Measurements from ENCODE around the gene S100A11. TPM values are rescaled to one million over a fixed set of nuclear protein-coding genes. Genes with fewer than 3 reads are reported as not detected.
A peak's percentile ranks its signal among the peaks of the same experiment; 100 is the strongest.

S100A11 gene
- total RNA-seq, 5 donors from 2014 or later (not counting 1 experiment from before 2014, with no cell fraction given) = 37.3 to 254 (median 195) TPM

- peak overlapping the region; percentile 85 for H3K27ac ChIP-seq (ENCODE audit: low read length)
- ATAC-seq (replicated peaks in 1 of 4) (peak; percentile 36 to 47 (median 44)), DNase-seq (peak in 25 of 35 experiments; percentile 6 to 52 (median 25))
- peaks cover 3% of the 10 kb centered on the region for H3K36me3 Mint-ChIP-seq
- peak overlapping the region; percentile 96 to 97 for H3K27ac Mint-ChIP-seq
- ChIA-PET POLR2A (no interaction called here), CTCF (interaction anchor here in 1 of 2 donors (1.1 to 1.3 kb wide), 2 partner anchors 10 to 60 kb away, joined by 3 read pairs; no protein-coding TSS in a partner anchor)
- 0% methylated on average over 49 of the region's 50 CpGs for WGBS (ENCODE audit: insufficient coverage)
- H3K27me3 Mint-ChIP-seq = no peaks in the 10 kb centered on the region
- H3K4me1 Mint-ChIP-seq = peaks cover 52 to 61% (median 54%) of the 10 kb centered on the region in 3 donors
- H3K4me3 ChIP-seq (ENCODE audit: control insufficient read depth in 1 of 2, extremely low read depth in 1 of 2, low read length in 1 of 2) = peak overlapping the region; percentile 61 to 92
- peaks cover 12 to 43% of the 10 kb centered on the region in 2 experiments for H3K4me1 ChIP-seq (ENCODE audit: control insufficient read depth in 1 of 2, extremely low read depth in 1 of 2, insufficient read depth in 2 of 2, low read length in 2 of 2)
- peak overlapping the region; percentile 93 to 97 (median 96) for H3K4me3 Mint-ChIP-seq
- no peaks in the 10 kb centered on the region for H3K9me3 Mint-ChIP-seq
- no peaks in the 10 kb centered on the region for H3K27me3 ChIP-seq (replicated peaks in 1 of 2; ENCODE audit: control insufficient read depth in 2 of 2, extremely low read depth in 1 of 2, insufficient read depth in 2 of 2, low read length in 1 of 2)
- H3K36me3 ChIP-seq (ENCODE audit: control insufficient read depth in 2 of 2, extremely low read depth in 1 of 2, insufficient read depth in 1 of 2, low read length in 1 of 2) = peaks cover 0 to 6% of the 10 kb centered on the region in 2 donors
- no peaks in the 10 kb centered on the region for H3K9me3 ChIP-seq
Observed at GRCh38 chr1:151993084-151993733, 43.6 kb downstream of the S100A11 start.

- Histone ChIP-seq H3K27me3 (replicated peaks in 1 of 2; ENCODE audit: control insufficient read depth in 2 of 2, extremely low read depth in 1 of 2, insufficient read depth in 2 of 2, low read length in 1 of 2) (no peaks in the 10 kb centered on the region), H3K4me3 (ENCODE audit: control insufficient read depth in 1 of 2, extremely low read depth in 1 of 2, low read length in 1 of 2) (peak overlapping the region; percentile 61 to 92), H3K27ac (ENCODE audit: low read length) (peak overlapping the region; percentile 85), H3K9me3 (no peaks in the 10 kb centered on the region), H3K4me1 (ENCODE audit: control insufficient read depth in 1 of 2, extremely low read depth in 1 of 2, insufficient read depth in 2 of 2, low read length in 2 of 2) (peaks cover 12 to 43% of the 10 kb centered on the region in 2 experiments), H3K36me3 (ENCODE audit: control insufficient read depth in 2 of 2, extremely low read depth in 1 of 2, insufficient read depth in 1 of 2, low read length in 1 of 2) (peaks cover 0 to 6% of the 10 kb centered on the region in 2 donors)
- Mint-ChIP-seq H3K36me3 (peaks cover 6% of the 10 kb centered on the region), H3K27me3 (no peaks in the 10 kb centered on the region), H3K9me3 (no peaks in the 10 kb centered on the region), H3K27ac (peak overlapping the region; percentile 96 to 97), H3K4me1 (peaks cover 58 to 67% (median 61%) of the 10 kb centered on the region in 3 donors), H3K4me3 (peak overlapping the region; percentile 93 to 97 (median 96))
- ChIA-PET CTCF (interaction anchor here in 1 of 2 donors (1.3 kb wide), 1 partner anchor 10 kb away, joined by 3 read pairs; no protein-coding TSS in a partner anchor), POLR2A (interaction anchor here in 1 of 2 donors (0.7 kb wide), 1 partner anchor 47 kb away, joined by 4 read pairs; no protein-coding TSS in a partner anchor)
- ATAC-seq (replicated peaks in 1 of 4) (peak in 1 of 4 experiments; percentile 1), DNase-seq (peak in 4 of 35 experiments; percentile 16 to 47 (median 35))
- 62% methylated on average over 15 of the region's 21 CpGs for WGBS (ENCODE audit: insufficient coverage)
Observed at GRCh38 chr1:151992303-151993083, 44.3 kb downstream of the S100A11 start.

DNA sequence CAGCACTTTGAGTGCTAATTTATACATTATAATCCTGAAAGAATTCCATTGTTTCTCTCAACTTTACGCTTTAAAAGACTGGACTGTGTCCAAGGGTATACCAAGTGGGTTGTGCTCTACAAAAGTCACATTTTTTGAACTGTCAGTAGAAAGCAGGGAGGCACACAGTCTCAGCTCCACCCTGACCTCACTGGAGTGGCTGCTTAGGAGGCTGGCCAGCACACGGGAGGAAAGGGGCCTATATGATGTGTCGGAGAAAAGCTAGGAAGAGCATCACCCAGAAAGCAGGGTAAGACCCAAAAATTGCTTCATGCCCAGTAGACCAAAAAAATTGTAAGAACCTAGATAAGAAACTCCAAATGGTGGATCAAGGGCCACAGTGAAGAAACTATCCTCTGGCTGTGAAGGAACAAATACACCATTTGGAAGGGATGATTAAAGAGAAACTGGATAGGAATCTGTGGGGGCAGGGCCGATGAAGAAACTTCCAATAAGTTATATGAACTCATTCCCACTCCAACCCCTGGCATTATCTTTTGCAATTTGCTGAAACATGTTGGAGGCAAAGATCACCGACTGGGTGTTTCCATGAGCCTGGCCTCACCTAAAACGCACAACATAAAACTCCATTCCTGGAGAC lies 45.0 kb downstream of the S100A11 start:
- no peak for DNase-seq
- no peaks in the 10 kb centered on the region for H3K27me3 Mint-ChIP-seq
- ATAC-seq (replicated peaks in 1 of 4) = no peak
- POLR2A ChIA-PET = interaction anchor here (0.5 to 0.7 kb wide), 2 partner anchors 46 to 1035 kb away, joined by 4 to 5 read pairs; no protein-coding TSS in a partner anchor
- Histone ChIP-seq H3K27ac (ENCODE audit: low read length) (peak overlapping the region; percentile 2), H3K4me3 (ENCODE audit: control insufficient read depth in 1 of 2, extremely low read depth in 1 of 2, low read length in 1 of 2) (peak overlapping the region in 1 of 2 donors; percentile 61), H3K27me3 (replicated peaks in 1 of 2; ENCODE audit: control insufficient read depth in 2 of 2, extremely low read depth in 1 of 2, insufficient read depth in 2 of 2, low read length in 1 of 2) (no peaks in the 10 kb centered on the region), H3K9me3 (no peaks in the 10 kb centered on the region), H3K36me3 (ENCODE audit: control insufficient read depth in 2 of 2, extremely low read depth in 1 of 2, insufficient read depth in 1 of 2, low read length in 1 of 2) (peaks cover 0 to 6% of the 10 kb centered on the region in 2 donors), H3K4me1 (ENCODE audit: control insufficient read depth in 1 of 2, extremely low read depth in 1 of 2, insufficient read depth in 2 of 2, low read length in 2 of 2) (peaks cover 12 to 43% of the 10 kb centered on the region in 2 experiments)
- peak overlapping the region; percentile 93 to 97 (median 96) for H3K4me3 Mint-ChIP-seq
- H3K9me3 Mint-ChIP-seq = no peaks in the 10 kb centered on the region
- WGBS (ENCODE audit: insufficient coverage) = 90% methylated on average over 2 of the region's 6 CpGs
- H3K4me1 Mint-ChIP-seq = peaks cover 59 to 69% (median 63%) of the 10 kb centered on the region in 3 donors
- CTCF ChIA-PET = interaction anchor here in 1 of 2 donors (1.3 kb wide), 1 partner anchor 9 kb away, joined by 3 read pairs; no protein-coding TSS in a partner anchor
- H3K36me3 Mint-ChIP-seq = peaks cover 6% of the 10 kb centered on the region
- H3K27ac Mint-ChIP-seq = peak overlapping the region; percentile 96 to 97

DNA sequence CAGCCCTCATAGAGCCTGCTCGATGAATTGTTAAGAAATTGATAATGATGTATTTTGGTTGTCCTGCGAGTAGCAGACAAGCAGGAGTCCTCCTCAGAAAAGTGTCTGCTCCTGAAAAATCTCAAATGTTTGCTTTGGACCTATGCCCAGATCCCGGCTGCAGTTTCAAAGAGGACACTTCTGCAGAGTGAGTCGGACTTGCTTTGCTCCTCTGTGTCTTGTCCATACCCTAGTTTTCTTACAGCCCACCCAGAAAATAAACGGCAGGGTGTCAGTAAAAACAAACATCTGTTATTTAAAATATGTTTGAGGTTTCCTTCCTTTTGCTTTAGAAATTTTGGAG lies 46.0 kb downstream of the S100A11 start:
- peak overlapping the region; percentile 77 to 87 for H3K27ac Mint-ChIP-seq
- H3K36me3 ChIP-seq (ENCODE audit: control insufficient read depth in 2 of 2, extremely low read depth in 1 of 2, insufficient read depth in 1 of 2, low read length in 1 of 2) = peaks cover 0 to 9% of the 10 kb centered on the region in 2 donors
- no peak for ATAC-seq (replicated peaks in 1 of 4)
- H3K27me3 Mint-ChIP-seq = no peaks in the 10 kb centered on the region
- H3K27ac ChIP-seq (ENCODE audit: low read length) = no peak overlapping the region
- no peaks in the 10 kb centered on the region for H3K9me3 Mint-ChIP-seq
- CTCF ChIA-PET = interaction anchor here in 1 of 2 donors (1.0 kb wide), 1 partner anchor 55 kb away, joined by 5 read pairs; no protein-coding TSS in a partner anchor
- H3K4me1 ChIP-seq (ENCODE audit: control insufficient read depth in 1 of 2, extremely low read depth in 1 of 2, insufficient read depth in 2 of 2, low read length in 2 of 2) = peaks cover 12 to 40% of the 10 kb centered on the region in 2 experiments
- H3K4me3 ChIP-seq (ENCODE audit: control insufficient read depth in 1 of 2, extremely low read depth in 1 of 2, low read length in 1 of 2) = no peak overlapping the region
- no peaks in the 10 kb centered on the region for H3K27me3 ChIP-seq (replicated peaks in 1 of 2; ENCODE audit: control insufficient read depth in 2 of 2, extremely low read depth in 1 of 2, insufficient read depth in 2 of 2, low read length in 1 of 2)
- WGBS (ENCODE audit: insufficient coverage) = no CpG with 5 or more reads among the region's 5 CpGs
- DNase-seq = no peak
- POLR2A ChIA-PET = no interaction called here
- H3K9me3 ChIP-seq = no peaks in the 10 kb centered on the region
- H3K4me1 Mint-ChIP-seq = peaks cover 65 to 75% (median 68%) of the 10 kb centered on the region in 3 donors
- H3K36me3 Mint-ChIP-seq = peaks cover 15% of the 10 kb centered on the region
- H3K4me3 Mint-ChIP-seq = peak overlapping the region; percentile 93 to 97 (median 96)

DNA sequence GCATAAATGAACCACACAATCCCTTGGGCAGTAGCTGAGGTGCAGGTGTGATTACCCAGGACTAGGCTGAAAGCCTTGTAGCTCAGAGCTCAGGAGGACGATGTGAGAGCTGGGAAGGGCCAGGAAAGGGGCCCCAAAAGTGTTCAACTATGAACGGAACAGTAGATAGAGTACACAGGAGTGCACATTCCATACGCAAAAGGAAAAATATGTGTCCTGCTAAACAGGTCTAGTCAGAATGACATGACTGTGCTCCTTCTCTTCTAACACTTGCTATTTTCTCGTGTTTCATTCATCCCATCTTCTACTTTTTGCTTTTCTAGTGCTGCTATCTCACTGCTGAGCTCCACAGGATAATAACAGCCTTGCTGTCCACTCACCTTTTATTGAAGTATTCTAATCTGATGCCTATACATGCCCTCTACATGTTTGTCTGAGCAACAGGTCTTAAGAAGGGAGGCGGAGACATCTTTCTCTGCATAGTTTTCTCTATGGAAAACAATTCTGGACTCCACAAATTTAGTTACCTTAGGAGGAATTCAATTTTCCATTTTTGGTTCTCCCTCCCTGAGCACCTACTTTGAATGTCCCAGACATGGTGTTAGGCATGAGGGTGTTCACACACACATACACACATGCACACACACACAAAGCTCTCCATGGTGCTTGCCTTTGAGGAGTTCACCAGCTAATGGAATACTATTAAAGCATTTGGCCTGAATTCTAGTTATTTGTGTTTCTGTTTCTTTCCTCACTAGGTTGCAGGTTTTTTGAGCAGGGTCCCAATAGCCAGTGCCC lies 46.5 kb downstream of the S100A11 start:
- ChIA-PET CTCF (interaction anchor here in 1 of 2 donors (1.0 kb wide), 1 partner anchor 55 kb away, joined by 5 read pairs; no protein-coding TSS in a partner anchor), POLR2A (interaction anchor here in 1 of 2 donors (1.0 kb wide), 1 partner anchor 20 kb away, joined by 4 read pairs; no protein-coding TSS in a partner anchor)
- WGBS (ENCODE audit: insufficient coverage) = 86% methylated on average over 3 of the region's 5 CpGs
- peak overlapping the region; percentile 80 to 87 for H3K27ac Mint-ChIP-seq
- DNase-seq (no peak), ATAC-seq (replicated peaks in 1 of 4) (no peak)
- H3K9me3 ChIP-seq = no peaks in the 10 kb centered on the region
- no peak overlapping the region for H3K27ac ChIP-seq (ENCODE audit: low read length)
- no peak overlapping the region for H3K4me3 ChIP-seq (ENCODE audit: control insufficient read depth in 1 of 2, extremely low read depth in 1 of 2, low read length in 1 of 2)
- H3K4me3 Mint-ChIP-seq = peak overlapping the region in 2 of 3 donors; percentile 23 to 93
- peaks cover 67 to 78% (median 72%) of the 10 kb centered on the region in 3 donors for H3K4me1 Mint-ChIP-seq
- H3K36me3 ChIP-seq (ENCODE audit: control insufficient read depth in 2 of 2, extremely low read depth in 1 of 2, insufficient read depth in 1 of 2, low read length in 1 of 2) = peaks cover 0 to 14% of the 10 kb centered on the region in 2 donors
- peaks cover 20% of the 10 kb centered on the region for H3K36me3 Mint-ChIP-seq
- H3K4me1 ChIP-seq (ENCODE audit: control insufficient read depth in 1 of 2, extremely low read depth in 1 of 2, insufficient read depth in 2 of 2, low read length in 2 of 2) = peaks cover 12 to 40% of the 10 kb centered on the region in 2 experiments
- H3K9me3 Mint-ChIP-seq = no peaks in the 10 kb centered on the region
- H3K27me3 ChIP-seq (replicated peaks in 1 of 2; ENCODE audit: control insufficient read depth in 2 of 2, extremely low read depth in 1 of 2, insufficient read depth in 2 of 2, low read length in 1 of 2) = no peaks in the 10 kb centered on the region
- H3K27me3 Mint-ChIP-seq = no peaks in the 10 kb centered on the region
